B cell (primary cell): ENCODE results near the gene TMEM176A.

Source experiments
- EZH2 ChIP-seq: IDR thresholded peaks from 2 replicates; pipeline ENCODE4 v1.6.1; 2012; ENCODE audit warnings: borderline replicate concordance, low read depth, mild to moderate bottlenecking, moderate library complexity, low read length; ENCODE audit not compliant: insufficient read depth, poor library complexity, severe bottlenecking
- TF ChIP-seq, protein P1 (sequence below): fragments of 200-600 bp; IDR thresholded peaks from one replicate; pipeline ENCODE4 v1.8.0; 2022; ENCODE audit warnings: antibody characterized with exemption, mild to moderate bottlenecking

DNA sequence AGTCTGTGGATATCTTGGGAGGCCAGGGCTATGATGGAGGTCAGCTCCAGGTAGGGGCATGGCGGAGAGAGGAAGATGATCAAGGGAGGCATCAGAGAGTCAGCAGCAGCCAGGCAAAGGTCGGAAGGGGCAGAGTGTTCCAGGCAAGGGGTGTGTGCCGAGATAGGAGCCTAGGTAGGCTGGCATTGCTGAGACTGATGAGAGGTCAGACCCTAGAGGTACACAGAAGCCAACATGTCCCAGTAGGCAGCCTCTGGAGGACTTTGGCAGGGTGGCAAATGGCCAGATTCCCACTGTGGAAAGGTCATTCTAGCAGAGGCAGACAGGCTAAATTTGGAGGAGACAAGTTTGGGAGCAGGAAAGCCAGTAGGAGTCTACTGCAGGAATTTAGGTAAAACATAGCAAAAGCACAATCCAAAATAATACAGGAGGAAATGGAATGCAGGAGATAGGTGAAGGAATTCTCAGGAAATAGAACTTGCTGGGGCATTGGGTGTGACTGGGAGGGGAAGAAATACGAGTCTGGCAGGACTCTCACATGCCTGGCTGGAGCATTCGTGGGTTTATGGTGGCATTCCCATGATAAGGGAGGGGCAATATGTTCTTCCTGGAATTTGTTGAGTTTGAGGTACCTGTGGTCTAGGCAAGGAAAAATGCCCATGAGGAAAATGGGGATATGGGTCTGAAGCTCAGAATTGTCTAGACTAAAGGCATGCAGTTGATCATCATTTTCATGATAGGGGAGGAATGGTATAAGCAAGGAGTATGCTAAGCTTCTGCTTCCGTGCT, 25.7 kb downstream of the TMEM176A start:
- TF ChIP-seq, protein P1, sequence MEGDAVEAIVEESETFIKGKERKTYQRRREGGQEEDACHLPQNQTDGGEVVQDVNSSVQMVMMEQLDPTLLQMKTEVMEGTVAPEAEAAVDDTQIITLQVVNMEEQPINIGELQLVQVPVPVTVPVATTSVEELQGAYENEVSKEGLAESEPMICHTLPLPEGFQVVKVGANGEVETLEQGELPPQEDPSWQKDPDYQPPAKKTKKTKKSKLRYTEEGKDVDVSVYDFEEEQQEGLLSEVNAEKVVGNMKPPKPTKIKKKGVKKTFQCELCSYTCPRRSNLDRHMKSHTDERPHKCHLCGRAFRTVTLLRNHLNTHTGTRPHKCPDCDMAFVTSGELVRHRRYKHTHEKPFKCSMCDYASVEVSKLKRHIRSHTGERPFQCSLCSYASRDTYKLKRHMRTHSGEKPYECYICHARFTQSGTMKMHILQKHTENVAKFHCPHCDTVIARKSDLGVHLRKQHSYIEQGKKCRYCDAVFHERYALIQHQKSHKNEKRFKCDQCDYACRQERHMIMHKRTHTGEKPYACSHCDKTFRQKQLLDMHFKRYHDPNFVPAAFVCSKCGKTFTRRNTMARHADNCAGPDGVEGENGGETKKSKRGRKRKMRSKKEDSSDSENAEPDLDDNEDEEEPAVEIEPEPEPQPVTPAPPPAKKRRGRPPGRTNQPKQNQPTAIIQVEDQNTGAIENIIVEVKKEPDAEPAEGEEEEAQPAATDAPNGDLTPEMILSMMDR, result no peak
- no peak for TF ChIP-seq EZH2
